ENCODE results near the gene FCN3.

FCN3 gene

GRCh38 chr1:27377760-27378495 is 3.3 kb upstream of the FCN3 start:
- DNase-seq: no peak

- DNase-seq: no peak
These were observed 1.6 kb downstream of the FCN3 start for GRCh38 chr1:27372808-27373690.

GRCh38 chr1:27372022-27372807 is 2.4 kb downstream of the FCN3 start:
- DNase-seq: no peak

GRCh38 chr1:27368869-27369582 is 5.6 kb downstream of the FCN3 start:
- no peak for DNase-seq

GRCh38 chr1:27367160-27367650 is 7.4 kb downstream of the FCN3 start:
- no peak for DNase-seq

GRCh38 chr1:27366411-27367159 is 8.0 kb downstream of the FCN3 start, which contains the start of gene MAP3K6:
Gene MAP3K6 (minus strand): TSS chr1:27366961. CDS start chr1:27366597, 364 bp downstream.
- DNase-seq: peak; percentile 82

- peak; percentile 86 for DNase-seq
These were observed 8.6 kb downstream of the FCN3 start for GRCh38 chr1:27366113-27366410.

GRCh38 chr1:27365372-27366112 is 9.1 kb downstream of the FCN3 start:
- peak; percentile 90 for DNase-seq

- no peak for DNase-seq
These were observed 9.8 kb downstream of the FCN3 start for GRCh38 chr1:27364696-27365371.

GRCh38 chr1:27363766-27364695 is 10.6 kb downstream of the FCN3 start:
- no peak for DNase-seq

- no peak for DNase-seq
These were observed 13.1 kb downstream of the FCN3 start for GRCh38 chr1:27361553-27361952.

- DNase-seq: no peak
These were observed 13.6 kb downstream of the FCN3 start for GRCh38 chr1:27361044-27361402.

GRCh38 chr1:27360159-27361043 is 14.2 kb downstream of the FCN3 start:
- DNase-seq: no peak

- DNase-seq: no peak
These were observed 14.8 kb downstream of the FCN3 start for GRCh38 chr1:27359822-27360158.

GRCh38 chr1:27358928-27359313 is 15.7 kb downstream of the FCN3 start:
- DNase-seq: no peak

GRCh38 chr1:27358038-27358927 is 16.3 kb downstream of the FCN3 start:
- DNase-seq: no peak

- peak; percentile 38 for DNase-seq
These were observed 17.2 kb downstream of the FCN3 start for GRCh38 chr1:27357281-27358037.

Measured in NCI-H345 (cell line).